BJ (cell line): ENCODE results near the gene SELENOV. TPM values are rescaled to one million over a fixed set of nuclear protein-coding genes. Genes with fewer than 3 reads are reported as not detected.

ENCODE experiments used
- CTCF ChIA-PET: fragments of 350-600 bp; formaldehyde crosslinking; extraction: SDS; loops from one replicate; lab custom pipeline; 2021; ENCODE audit warnings: antibody characterized with exemption, inconsistent platforms; lab: Yijun Ruan, JAX
- POLR2A ChIA-PET: fragments of 300-600 bp; sonication (Branson Sonifier 250); formaldehyde crosslinking; extraction: SDS; loops from one replicate; lab custom pipeline; 2021; ENCODE audit warnings: antibody characterized with exemption; lab: Charles Lee
- DNase-seq: peaks from one replicate; pipeline ENCODE4 v3.0.0-alpha.2; 2011; ENCODE audit warnings: low read depth
- H3K27me3 ChIP-seq: 2 replicates; pipeline ENCODE4 v1.6.0; 2011; ENCODE audit warnings: low read length; ENCODE audit not compliant: control insufficient read depth, insufficient read depth
- H3K36me3 ChIP-seq: 2 replicates; pipeline ENCODE4 v1.5.1; 2011; ENCODE audit warnings: low read length; ENCODE audit not compliant: control insufficient read depth, insufficient read depth
- H3K4me3 ChIP-seq: 2 replicates; pipeline ENCODE4 v1.5.1; 2011; ENCODE audit warnings: low read depth, mild to moderate bottlenecking, control low read depth, low read length
- CTCF ChIP-seq: IDR thresholded peaks from 2 replicates; pipeline ENCODE4 v1.5.1; 2011; ENCODE audit warnings: low read depth, mild to moderate bottlenecking, control low read depth, inconsistent platforms, low read length, moderate library complexity; ENCODE audit not compliant: insufficient read depth
- polyA plus RNA-seq: library from polyadenylated mRNA; depleted of rRNA; stranded (reverse); fragments of >200 nt; gene quantifications from 2 replicates; pipeline ENCODE4 v1.2.3, GENCODE V29; 2011

The SELENOV gene
- polyA plus RNA-seq, 1 experiment: not detected

GRCh38 chr19:39492788-39493187, 22.2 kb upstream of the SELENOV start:
- POLR2A ChIA-PET: no interaction called here
- Histone ChIP-seq H3K27me3 (no peaks in the 10 kb centered on the region), H3K4me3 (no peak overlapping the region), H3K36me3 (peaks cover 21% of the 10 kb centered on the region)
- no peak for DNase-seq
- CTCF ChIA-PET: interaction anchor here (1.2 to 1.7 kb wide), 2 partner anchors 10 to 16 kb away, joined by 4 to 6 read pairs; no protein-coding TSS in a partner anchor
- no peak for TF ChIP-seq CTCF

GRCh38 chr19:39494661-39495060, 20.3 kb upstream of the SELENOV start:
- Histone ChIP-seq H3K36me3 (peaks cover 9% of the 10 kb centered on the region), H3K27me3 (peaks cover 10% of the 10 kb centered on the region), H3K4me3 (no peak overlapping the region)
- DNase-seq: no peak
- CTCF ChIA-PET: no interaction called here
- TF ChIP-seq CTCF: no peak
- POLR2A ChIA-PET: no interaction called here

GRCh38 chr19:39496063-39496462, 18.9 kb upstream of the SELENOV start:
- DNase-seq: no peak
- Histone ChIP-seq H3K27me3 (peaks cover 19% of the 10 kb centered on the region), H3K36me3 (peaks cover 2% of the 10 kb centered on the region), H3K4me3 (no peak overlapping the region)
- CTCF ChIA-PET: interaction anchor here (1.0 to 2.9 kb wide), 3 partner anchors 14 to 37 kb away, joined by 3 to 15 read pairs (median 5); partner anchors contain the start of gene EID2B
- no peak for TF ChIP-seq CTCF
- POLR2A ChIA-PET: interaction anchor here (0.6 kb wide), 1 partner anchor 36 kb away, joined by 3 read pairs; no protein-coding TSS in a partner anchor

GRCh38 chr19:39497701-39497995, 17.3 kb upstream of the SELENOV start:
- Histone ChIP-seq H3K36me3 (no peaks in the 10 kb centered on the region), H3K27me3 (peaks cover 22% of the 10 kb centered on the region), H3K4me3 (no peak overlapping the region)
- ChIA-PET POLR2A (no interaction called here), CTCF (interaction anchor here (0.6 to 2.9 kb wide), 7 partner anchors 11 to 346 kb away, joined by 3 to 15 read pairs (median 3); partner anchors contain the start of gene EID2B)
- no peak for DNase-seq
- TF ChIP-seq CTCF: no peak

- Histone ChIP-seq H3K27me3 (peaks cover 22% of the 10 kb centered on the region), H3K36me3 (no peaks in the 10 kb centered on the region), H3K4me3 (no peak overlapping the region)
- POLR2A ChIA-PET: no interaction called here
- DNase-seq: no peak
- CTCF ChIA-PET: interaction anchor here (0.6 to 2.9 kb wide), 8 partner anchors 11 to 346 kb away, joined by 3 to 15 read pairs (median 3); partner anchors contain the start of gene EID2B
- peak; percentile 43; the same call in 1 of the 2 replicates for TF ChIP-seq CTCF
These were observed 16.7 kb upstream of the SELENOV start for GRCh38 chr19:39497996-39498797.
